Activated CD4-positive, alpha-beta T cell treated with anti-CD3 and anti-CD28 coated beads for 36 hours (primary cell): ENCODE data around the gene RABGAP1. TPM values are rescaled to one million over a fixed set of nuclear protein-coding genes. Genes with fewer than 3 reads are reported as not detected.

Source experiments
- ATAC-seq: fragments of 200-7000 bp; cut with Tn5 transposase; one replicate; pipeline ENCODE4 v1.10.0; 2021; ENCODE audit warnings: mild to moderate bottlenecking, moderate library complexity
- CTCF ChIA-PET: fragments of 350-600 bp; sonication (Branson Sonifier 250); formaldehyde crosslinking; loops from one replicate; lab custom pipeline; 2021; ENCODE audit warnings: antibody characterized with exemption; lab: Charles Lee
- POLR2A ChIA-PET: fragments of 350-600 bp; sonication (Branson Sonifier 250); formaldehyde crosslinking; loops from one replicate; lab custom pipeline; 2021; ENCODE audit warnings: antibody characterized with exemption, inconsistent platforms; lab: Charles Lee
- DNase-seq: peaks from one replicate; pipeline ENCODE4 v3.0.0-alpha.2; 2020
- H3K27ac Mint-ChIP-seq: one replicate; pipeline ENCODE4 v1.8.0; 2021; ENCODE audit warnings: mixed read lengths
- H3K27me3 Mint-ChIP-seq: one replicate; pipeline ENCODE4 v1.8.0; 2021; ENCODE audit warnings: mixed read lengths
- H3K36me3 Mint-ChIP-seq: one replicate; pipeline ENCODE4 v1.8.0; 2021; ENCODE audit warnings: low read depth, mixed read lengths
- H3K4me1 Mint-ChIP-seq: one replicate; pipeline ENCODE4 v1.8.0; 2021; ENCODE audit warnings: mixed read lengths
- H3K4me3 Mint-ChIP-seq: one replicate; pipeline ENCODE4 v1.8.0; 2021; ENCODE audit warnings: mild to moderate bottlenecking, moderate library complexity, mixed read lengths
- H3K9me3 Mint-ChIP-seq: one replicate; pipeline ENCODE4 v1.8.0; 2021; ENCODE audit warnings: low read depth, mixed read lengths
- intact Hi-C, 2 experiments: fragments of 100-400 bp; cut with DNase I in 1 of 2; cut with micrococcal nuclease in 1 of 2; formaldehyde crosslinking; loops; one replicate each; pipeline versions ENCODE4 v1.14.2 to v1.15.1; 2022 to 2024; cut with DNase I, micrococcal nuclease
- total RNA-seq, 2 experiments: library from RNA; stranded (reverse); gene quantifications; one replicate each; pipeline ENCODE4 v1.2.3, GENCODE V29; 2021

The RABGAP1 gene
- total RNA-seq, 2 experiments from 2014 or later = 24.3 to 27.2 TPM

DNA sequence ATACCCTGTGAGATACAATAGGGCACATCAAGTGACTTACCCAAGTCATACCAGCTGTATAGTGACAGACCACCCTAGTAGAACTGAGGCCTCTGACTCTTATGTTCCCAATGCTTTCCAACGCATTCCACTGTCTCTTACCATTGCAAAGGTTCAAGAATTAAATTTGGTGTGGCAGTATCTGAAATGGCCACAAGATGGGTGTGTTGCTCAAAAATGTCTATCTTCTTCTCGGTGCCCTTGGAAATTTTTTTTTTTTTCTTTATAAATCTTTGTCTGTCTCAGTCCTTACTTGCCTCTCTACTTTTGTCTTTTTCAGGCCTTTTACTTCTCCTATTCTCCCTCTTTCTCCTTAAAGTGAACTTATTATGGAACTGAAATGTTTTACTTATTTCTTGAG lies 141.0 kb downstream of the RABGAP1 start:
- peak; percentile 39 for ATAC-seq
- Mint-ChIP-seq H3K27ac (no peak overlapping the region), H3K27me3 (no peaks in the 10 kb centered on the region), H3K4me1 (peaks cover 3% of the 10 kb centered on the region), H3K4me3 (no peak overlapping the region), H3K9me3 (no peaks in the 10 kb centered on the region), H3K36me3 (peaks cover 22% of the 10 kb centered on the region)
- intact Hi-C loops = loop anchor here (1.0 to 5.0 kb wide), 3 partner anchors 145 to 268 kb away; no protein-coding TSS in a partner anchor
- POLR2A ChIA-PET = no interaction called here
- CTCF ChIA-PET = interaction anchor here (0.6 to 4.2 kb wide), 9 partner anchors 9 to 278 kb away, joined by 3 to 31 read pairs (median 4); no protein-coding TSS in a partner anchor
- DNase-seq = peak; percentile 34

DNA sequence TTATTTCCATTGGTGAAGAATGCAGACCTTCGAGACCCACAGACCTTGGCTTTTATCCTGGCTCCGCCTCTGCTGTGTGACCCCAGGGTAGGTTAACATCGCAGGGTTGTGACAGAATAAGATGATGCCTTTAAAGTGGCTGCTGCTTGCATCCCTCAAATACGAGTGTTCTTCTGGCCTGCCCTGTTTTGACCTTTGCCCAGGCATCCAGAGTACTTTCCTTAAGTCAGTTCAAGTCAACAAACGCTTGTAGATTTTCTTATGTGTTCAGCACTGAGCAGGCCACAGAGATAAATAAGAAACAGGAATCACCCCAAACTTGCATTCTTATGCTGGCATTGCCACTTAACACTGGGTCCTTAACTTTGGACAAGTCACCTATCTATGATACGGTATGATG lies 142.9 kb downstream of the RABGAP1 start:
- CTCF ChIA-PET = interaction anchor here (0.7 to 1.3 kb wide), 4 partner anchors 8 to 272 kb away, joined by 3 to 5 read pairs (median 4); partner anchors contain the start of gene CRB2
- intact Hi-C loops = loop anchor here in 1 of 2 experiments (5.0 kb wide), 1 partner anchor 144 kb away; no protein-coding TSS in a partner anchor

DNA sequence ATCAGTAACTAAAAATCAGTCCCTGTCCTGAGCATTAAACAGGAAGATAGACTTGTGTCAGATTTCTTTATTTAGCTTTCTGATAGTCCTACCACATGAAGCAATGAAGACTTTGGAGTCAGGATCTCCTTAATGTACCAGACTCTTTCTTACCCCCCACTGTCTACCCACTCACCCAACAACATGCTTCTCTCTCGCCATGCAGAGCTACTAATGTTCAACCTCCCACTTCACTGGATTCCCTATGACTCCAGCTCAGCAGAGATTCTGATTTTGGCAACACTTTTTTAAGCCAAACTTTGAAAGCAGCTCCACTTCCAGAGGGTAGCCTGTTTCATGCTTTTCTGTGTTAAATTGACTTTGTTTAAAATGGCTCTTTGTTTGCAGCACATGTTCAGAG lies 143.4 kb downstream of the RABGAP1 start:
- no peak overlapping the region for H3K27ac Mint-ChIP-seq
- no peak overlapping the region for H3K4me3 Mint-ChIP-seq
- POLR2A ChIA-PET = no interaction called here
- peaks cover 22% of the 10 kb centered on the region for H3K36me3 Mint-ChIP-seq
- H3K27me3 Mint-ChIP-seq = no peaks in the 10 kb centered on the region
- no peaks in the 10 kb centered on the region for H3K9me3 Mint-ChIP-seq
- ATAC-seq (no peak), DNase-seq (no peak)
- intact Hi-C loops = loop anchor here in 1 of 2 experiments (5.0 kb wide), 1 partner anchor 143 kb away; no protein-coding TSS in a partner anchor
- CTCF ChIA-PET = interaction anchor here (0.8 to 2.4 kb wide), 6 partner anchors 8 to 302 kb away, joined by 3 to 11 read pairs (median 4); partner anchors contain the start of gene CRB2
- H3K4me1 Mint-ChIP-seq = peaks cover 3% of the 10 kb centered on the region

More for the DNA sequence above, 142.9 kb downstream of the RABGAP1 start:
- Mint-ChIP-seq H3K27me3 (no peaks in the 10 kb centered on the region), H3K9me3 (no peaks in the 10 kb centered on the region), H3K27ac (no peak overlapping the region), H3K4me3 (no peak overlapping the region), H3K36me3 (peaks cover 22% of the 10 kb centered on the region), H3K4me1 (peaks cover 3% of the 10 kb centered on the region)
- ATAC-seq (no peak), DNase-seq (no peak)
- POLR2A ChIA-PET = no interaction called here

DNA sequence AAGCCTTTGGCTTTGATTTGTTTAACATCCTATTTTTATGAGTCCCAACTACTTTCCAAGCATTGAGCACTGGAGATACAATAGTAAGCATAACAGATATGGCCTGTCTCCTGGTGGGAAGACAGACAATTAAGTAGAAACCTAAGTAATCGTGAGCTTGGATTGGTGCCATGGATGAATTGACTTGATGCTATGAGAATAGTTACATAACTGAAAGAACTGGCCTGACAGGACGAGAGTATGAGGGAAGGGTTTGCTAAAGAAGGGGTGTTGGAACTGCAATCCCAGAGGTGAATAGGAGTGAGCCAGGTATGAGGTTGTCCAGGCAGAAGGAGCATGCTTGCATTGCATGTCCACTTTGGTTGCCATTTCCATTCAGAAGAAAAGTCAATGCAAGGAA lies 145.1 kb downstream of the RABGAP1 start:
- no peak for ATAC-seq
- H3K27me3 Mint-ChIP-seq = no peaks in the 10 kb centered on the region
- H3K27ac Mint-ChIP-seq = no peak overlapping the region
- H3K4me3 Mint-ChIP-seq = no peak overlapping the region
- ChIA-PET POLR2A (no interaction called here), CTCF (interaction anchor here (1.2 to 2.4 kb wide), 2 partner anchors 8 to 264 kb away, joined by 3 to 11 read pairs; no protein-coding TSS in a partner anchor)
- H3K36me3 Mint-ChIP-seq = peaks cover 20% of the 10 kb centered on the region
- intact Hi-C loops = no loop called here
- H3K9me3 Mint-ChIP-seq = no peaks in the 10 kb centered on the region
- peaks cover 3% of the 10 kb centered on the region for H3K4me1 Mint-ChIP-seq
- no peak for DNase-seq

DNA sequence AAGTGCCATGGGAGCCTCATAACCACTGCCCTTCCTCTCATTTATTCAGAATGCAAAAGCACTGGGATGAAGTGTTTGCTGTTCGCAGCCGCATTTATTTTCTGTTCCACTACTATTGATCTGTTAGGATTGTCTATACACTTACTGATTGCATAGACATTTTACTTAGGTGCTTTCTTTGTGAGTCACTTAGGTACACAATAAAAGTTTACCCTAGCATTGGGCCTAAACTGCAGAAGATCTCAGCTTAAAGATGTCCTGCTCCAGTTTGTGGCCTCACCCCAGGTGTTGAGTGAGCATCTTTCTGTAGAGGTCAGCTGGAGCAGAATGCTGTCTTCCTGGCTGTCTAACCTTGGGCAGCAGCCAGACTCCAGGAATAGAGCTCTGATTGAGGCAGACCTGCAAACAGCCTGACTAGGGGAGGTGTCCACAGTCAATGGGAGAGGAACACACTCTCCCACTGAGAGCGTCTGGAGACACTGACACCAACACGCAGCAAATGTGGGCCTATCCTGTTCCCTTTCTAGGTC lies 146.6 kb downstream of the RABGAP1 start:
- H3K9me3 Mint-ChIP-seq = no peaks in the 10 kb centered on the region
- ATAC-seq (no peak), DNase-seq (no peak)
- ChIA-PET POLR2A (interaction anchor here (0.6 kb wide), 1 partner anchor 307 kb away, joined by 4 read pairs; no protein-coding TSS in a partner anchor), CTCF (interaction anchor here (1.2 kb wide), 1 partner anchor 262 kb away, joined by 3 read pairs; no protein-coding TSS in a partner anchor)
- intact Hi-C loops = no loop called here
- no peak overlapping the region for H3K4me3 Mint-ChIP-seq
- peaks cover 21% of the 10 kb centered on the region for H3K36me3 Mint-ChIP-seq
- H3K27ac Mint-ChIP-seq = no peak overlapping the region
- no peaks in the 10 kb centered on the region for H3K4me1 Mint-ChIP-seq
- H3K27me3 Mint-ChIP-seq = no peaks in the 10 kb centered on the region

DNA sequence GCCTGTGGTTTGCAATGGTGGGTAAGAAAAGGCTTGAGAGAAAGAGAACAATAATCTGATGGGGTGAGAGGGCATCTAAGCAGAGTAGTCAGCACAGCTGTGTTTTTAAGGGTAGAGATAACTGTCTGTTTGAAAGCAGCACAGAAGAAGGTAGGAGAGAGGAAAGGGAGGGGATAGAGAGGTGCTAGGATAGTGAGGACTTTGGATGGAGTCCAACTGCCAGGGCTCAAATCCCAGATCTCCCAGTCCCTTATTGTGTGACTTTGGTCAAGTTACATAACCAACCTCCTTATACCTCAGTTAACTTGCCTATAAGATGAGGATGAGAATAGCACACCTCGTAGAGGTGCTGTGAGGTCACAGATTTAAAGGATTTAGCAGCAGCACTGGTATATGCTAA lies 148.2 kb downstream of the RABGAP1 start:
- no peak overlapping the region for H3K27ac Mint-ChIP-seq
- DNase-seq (no peak), ATAC-seq (no peak)
- intact Hi-C loops = no loop called here
- H3K27me3 Mint-ChIP-seq = no peaks in the 10 kb centered on the region
- no peak overlapping the region for H3K4me3 Mint-ChIP-seq
- ChIA-PET POLR2A (no interaction called here), CTCF (interaction anchor here (1.0 kb wide), 1 partner anchor 261 kb away, joined by 3 read pairs; no protein-coding TSS in a partner anchor)
- no peaks in the 10 kb centered on the region for H3K9me3 Mint-ChIP-seq
- H3K4me1 Mint-ChIP-seq = no peaks in the 10 kb centered on the region
- peaks cover 24% of the 10 kb centered on the region for H3K36me3 Mint-ChIP-seq

DNA sequence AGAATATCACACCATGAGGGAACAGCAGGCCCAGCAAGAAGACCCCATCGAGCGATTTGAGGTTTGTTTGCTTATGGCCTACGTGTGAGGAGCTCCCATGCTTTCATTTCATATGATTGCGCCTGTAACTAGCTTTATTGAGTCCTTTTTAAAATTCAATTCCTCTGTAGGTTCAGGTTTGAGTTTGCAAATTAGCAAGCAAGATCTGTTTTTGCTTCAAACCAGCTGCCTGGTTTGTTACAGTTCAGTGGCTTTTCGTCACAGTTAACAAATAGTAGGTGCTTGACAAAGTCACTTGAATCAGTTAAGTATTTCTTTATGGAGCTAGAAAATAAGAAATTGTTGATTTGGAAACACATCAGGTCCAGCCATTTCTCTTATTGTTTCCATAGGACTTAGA lies 149.0 kb downstream of the RABGAP1 start:
- intact Hi-C loops = no loop called here
- DNase-seq (no peak), ATAC-seq (no peak)
- CTCF ChIA-PET = interaction anchor here (1.0 kb wide), 1 partner anchor 260 kb away, joined by 3 read pairs; no protein-coding TSS in a partner anchor
- Mint-ChIP-seq H3K4me3 (no peak overlapping the region), H3K27me3 (no peaks in the 10 kb centered on the region), H3K4me1 (no peaks in the 10 kb centered on the region), H3K36me3 (peaks cover 22% of the 10 kb centered on the region), H3K9me3 (no peaks in the 10 kb centered on the region), H3K27ac (no peak overlapping the region)
- POLR2A ChIA-PET = no interaction called here

DNA sequence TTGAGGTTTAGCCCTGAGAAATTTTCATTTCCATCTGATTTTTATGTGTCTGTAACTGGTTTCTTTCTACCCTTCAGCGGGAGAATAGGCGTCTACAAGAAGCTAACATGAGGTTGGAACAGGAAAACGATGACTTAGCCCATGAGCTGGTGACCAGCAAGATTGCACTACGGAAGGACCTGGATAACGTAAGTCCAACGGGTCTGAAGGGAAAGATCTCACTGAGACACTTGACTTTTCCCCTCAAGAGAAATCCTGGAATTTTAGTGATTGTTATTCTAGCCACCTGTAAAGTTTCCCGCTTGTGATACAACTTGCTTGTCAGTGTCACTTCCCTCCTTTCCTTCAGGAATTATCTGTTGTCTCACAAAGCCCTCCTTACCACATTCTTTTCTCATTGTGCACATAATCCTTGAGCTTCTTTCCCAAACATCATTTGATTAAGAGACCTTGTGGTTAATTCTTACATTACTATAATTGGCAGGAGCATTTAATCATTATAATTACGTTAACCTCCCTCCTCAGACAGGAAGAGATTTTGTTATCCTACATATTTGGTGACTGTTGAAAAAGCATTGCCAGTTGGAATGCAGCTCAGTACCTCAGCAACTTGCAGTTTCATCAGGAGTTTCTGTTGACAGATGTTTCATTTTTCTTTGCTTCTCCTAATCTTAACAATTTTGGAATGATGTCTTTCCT lies 149.5 kb downstream of the RABGAP1 start:
- H3K4me3 Mint-ChIP-seq = no peak overlapping the region
- H3K9me3 Mint-ChIP-seq = no peaks in the 10 kb centered on the region
- intact Hi-C loops = no loop called here
- H3K36me3 Mint-ChIP-seq = peaks cover 20% of the 10 kb centered on the region
- CTCF ChIA-PET = interaction anchor here (1.0 to 2.4 kb wide), 4 partner anchors 8 to 260 kb away, joined by 3 to 7 read pairs (median 6); no protein-coding TSS in a partner anchor
- no peak for DNase-seq
- H3K27ac Mint-ChIP-seq = no peak overlapping the region
- POLR2A ChIA-PET = no interaction called here
- no peaks in the 10 kb centered on the region for H3K4me1 Mint-ChIP-seq
- no peak for ATAC-seq
- H3K27me3 Mint-ChIP-seq = no peaks in the 10 kb centered on the region

DNA sequence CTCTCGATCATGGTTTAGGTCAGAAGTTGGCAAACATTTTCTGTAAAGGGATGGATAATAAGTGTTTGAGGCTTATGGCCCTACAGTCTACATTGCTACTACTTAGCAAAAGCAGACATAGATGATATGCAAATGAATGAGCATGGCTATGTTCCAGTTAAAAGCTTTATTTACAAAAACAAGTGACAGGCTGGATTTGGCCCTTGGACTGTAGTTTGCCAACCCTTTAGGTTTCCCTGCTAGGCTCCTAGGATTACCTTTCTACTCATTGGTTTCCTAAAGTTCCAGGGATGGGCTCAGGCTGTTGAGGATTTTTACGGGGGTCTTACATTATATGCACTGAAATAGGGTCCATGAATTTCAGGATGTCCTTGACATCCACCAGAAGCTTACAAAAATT lies 150.1 kb downstream of the RABGAP1 start:
- no peaks in the 10 kb centered on the region for H3K9me3 Mint-ChIP-seq

DNA sequence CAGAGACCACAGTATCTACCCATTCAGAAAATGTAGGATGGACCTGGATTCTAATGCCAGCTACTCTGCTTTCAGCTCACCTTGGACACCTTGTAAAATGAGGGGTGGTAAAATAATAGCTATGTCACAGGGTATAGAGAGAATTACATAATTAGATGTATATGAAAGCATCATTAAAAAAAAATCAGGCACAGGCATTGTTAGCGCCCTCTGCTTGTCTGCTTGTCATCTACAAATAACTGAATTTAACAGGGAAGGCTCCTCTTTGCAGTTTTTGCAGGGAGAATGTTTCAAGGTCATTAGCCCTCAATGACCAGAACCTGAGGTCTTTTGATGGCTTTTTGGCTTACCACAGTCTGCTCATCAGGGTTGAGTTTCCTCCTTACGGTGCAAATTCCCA lies 150.6 kb downstream of the RABGAP1 start:
- Mint-ChIP-seq H3K27me3 (no peaks in the 10 kb centered on the region), H3K4me1 (no peaks in the 10 kb centered on the region), H3K27ac (no peak overlapping the region), H3K36me3 (peaks cover 20% of the 10 kb centered on the region), H3K4me3 (no peak overlapping the region), H3K9me3 (no peaks in the 10 kb centered on the region)
- intact Hi-C loops = no loop called here
- CTCF ChIA-PET = interaction anchor here (0.6 to 2.4 kb wide), 6 partner anchors 9 to 437 kb away, joined by 3 to 9 read pairs (median 6); no protein-coding TSS in a partner anchor
- POLR2A ChIA-PET = no interaction called here
- no peak for ATAC-seq
- no peak for DNase-seq

More for the DNA sequence above, 150.1 kb downstream of the RABGAP1 start:
- ChIA-PET CTCF (interaction anchor here (0.6 to 2.4 kb wide), 4 partner anchors 9 to 437 kb away, joined by 3 to 7 read pairs (median 6); no protein-coding TSS in a partner anchor), POLR2A (no interaction called here)
- DNase-seq (no peak), ATAC-seq (no peak)
- Mint-ChIP-seq H3K27me3 (no peaks in the 10 kb centered on the region), H3K27ac (no peak overlapping the region), H3K4me1 (no peaks in the 10 kb centered on the region), H3K4me3 (no peak overlapping the region), H3K36me3 (peaks cover 20% of the 10 kb centered on the region)
- intact Hi-C loops = no loop called here

DNA sequence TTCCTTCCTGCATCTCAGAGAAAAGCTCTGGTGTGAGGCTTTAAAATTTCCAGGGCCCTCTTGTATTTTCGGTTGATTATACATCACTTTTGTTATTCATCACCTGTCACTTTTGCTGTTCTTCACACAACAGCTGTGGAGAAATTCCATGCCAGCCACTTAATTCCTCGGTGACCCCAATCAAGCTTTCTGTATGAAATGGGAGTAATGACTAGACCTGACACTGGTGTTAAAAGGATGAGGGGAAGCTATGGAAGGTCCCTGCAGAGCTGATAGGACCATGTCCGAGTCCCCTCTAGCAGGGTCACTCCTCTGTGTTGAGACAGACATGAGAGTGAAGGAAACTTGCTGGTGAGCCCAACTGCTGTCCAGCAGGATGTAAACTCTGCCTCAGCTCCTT lies 152.3 kb downstream of the RABGAP1 start:
- peaks cover 24% of the 10 kb centered on the region for H3K36me3 Mint-ChIP-seq
- H3K9me3 Mint-ChIP-seq = no peaks in the 10 kb centered on the region
- ChIA-PET CTCF (interaction anchor here (0.6 to 2.1 kb wide), 8 partner anchors 9 to 349 kb away, joined by 3 to 7 read pairs (median 3); no protein-coding TSS in a partner anchor), POLR2A (no interaction called here)
- no peaks in the 10 kb centered on the region for H3K4me1 Mint-ChIP-seq
- no peak for ATAC-seq
- no peak overlapping the region for H3K27ac Mint-ChIP-seq
- no peak overlapping the region for H3K4me3 Mint-ChIP-seq
- intact Hi-C loops = no loop called here
- no peak for DNase-seq
- no peaks in the 10 kb centered on the region for H3K27me3 Mint-ChIP-seq
